Retinal pigment epithelial cell (primary cell): ENCODE measurements around the gene DAB2.

Experiments used
- DNase-seq: peaks from one replicate; pipeline ENCODE4 v3.0.0-alpha.2; 2010; ENCODE audit warnings: low read depth
- H3K4me3 ChIP-seq: 2 replicates; pipeline ENCODE4 v1.5.1; 2011; ENCODE audit warnings: mild to moderate bottlenecking, low read length, control low read depth, moderate library complexity
- TF ChIP-seq, protein P1 (sequence below): conservative IDR thresholded peaks from 2 replicates; pipeline ENCODE4 v1.5.1; 2011; ENCODE audit warnings: low read depth, low read length, control low read depth, inconsistent platforms

Gene DAB2

GRCh38 chr5:39424736-39425637, at the start of gene DAB2:
DAB2 (minus strand) TSS chr5:39424980; CDS start chr5:39394320, 30,660 bp downstream.
- DNase-seq, result peak; percentile 66
- peak within 1 kb of the TSS; percentile 71 for H3K4me3 ChIP-seq
- TF ChIP-seq, protein P1, sequence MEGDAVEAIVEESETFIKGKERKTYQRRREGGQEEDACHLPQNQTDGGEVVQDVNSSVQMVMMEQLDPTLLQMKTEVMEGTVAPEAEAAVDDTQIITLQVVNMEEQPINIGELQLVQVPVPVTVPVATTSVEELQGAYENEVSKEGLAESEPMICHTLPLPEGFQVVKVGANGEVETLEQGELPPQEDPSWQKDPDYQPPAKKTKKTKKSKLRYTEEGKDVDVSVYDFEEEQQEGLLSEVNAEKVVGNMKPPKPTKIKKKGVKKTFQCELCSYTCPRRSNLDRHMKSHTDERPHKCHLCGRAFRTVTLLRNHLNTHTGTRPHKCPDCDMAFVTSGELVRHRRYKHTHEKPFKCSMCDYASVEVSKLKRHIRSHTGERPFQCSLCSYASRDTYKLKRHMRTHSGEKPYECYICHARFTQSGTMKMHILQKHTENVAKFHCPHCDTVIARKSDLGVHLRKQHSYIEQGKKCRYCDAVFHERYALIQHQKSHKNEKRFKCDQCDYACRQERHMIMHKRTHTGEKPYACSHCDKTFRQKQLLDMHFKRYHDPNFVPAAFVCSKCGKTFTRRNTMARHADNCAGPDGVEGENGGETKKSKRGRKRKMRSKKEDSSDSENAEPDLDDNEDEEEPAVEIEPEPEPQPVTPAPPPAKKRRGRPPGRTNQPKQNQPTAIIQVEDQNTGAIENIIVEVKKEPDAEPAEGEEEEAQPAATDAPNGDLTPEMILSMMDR, result peak; percentile 74

DNA sequence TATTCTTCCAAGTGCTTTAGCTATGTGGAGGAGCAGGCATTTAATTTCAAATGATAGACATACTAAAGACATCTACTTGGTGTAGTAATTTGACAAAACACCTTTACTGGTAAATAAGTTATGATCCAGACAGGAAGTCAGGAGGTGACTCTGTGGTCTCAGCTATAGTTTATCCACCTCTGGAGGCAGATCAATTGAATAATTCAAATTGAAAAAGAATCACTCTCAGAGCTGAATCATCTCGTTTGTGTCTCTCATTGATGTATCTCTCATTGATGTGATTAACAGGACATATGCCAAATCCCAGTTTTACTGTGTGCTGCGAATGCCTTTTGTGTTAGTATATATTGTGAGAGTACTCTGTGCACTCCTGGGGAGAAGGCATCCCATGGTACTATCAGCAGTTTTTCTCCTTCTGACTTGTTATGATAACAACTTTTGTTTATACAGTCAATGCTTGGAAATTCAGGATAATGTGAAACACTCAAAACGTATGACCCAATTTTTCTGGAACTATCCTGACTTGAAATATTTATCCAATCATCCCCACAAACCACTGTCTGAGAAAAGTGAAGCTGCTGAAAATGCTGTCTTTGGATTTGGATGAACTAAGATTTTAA, 48.5 kb upstream of the DAB2 start:
- no peak for DNase-seq
- TF ChIP-seq, protein P1, result no peak
- no peak overlapping the region for H3K4me3 ChIP-seq

- TF ChIP-seq, protein P1, result no peak
- DNase-seq, result no peak
- no peak overlapping the region for H3K4me3 ChIP-seq
Measured at GRCh38 chr5:39471836-39472508, 47.2 kb upstream of the DAB2 start.

DNA sequence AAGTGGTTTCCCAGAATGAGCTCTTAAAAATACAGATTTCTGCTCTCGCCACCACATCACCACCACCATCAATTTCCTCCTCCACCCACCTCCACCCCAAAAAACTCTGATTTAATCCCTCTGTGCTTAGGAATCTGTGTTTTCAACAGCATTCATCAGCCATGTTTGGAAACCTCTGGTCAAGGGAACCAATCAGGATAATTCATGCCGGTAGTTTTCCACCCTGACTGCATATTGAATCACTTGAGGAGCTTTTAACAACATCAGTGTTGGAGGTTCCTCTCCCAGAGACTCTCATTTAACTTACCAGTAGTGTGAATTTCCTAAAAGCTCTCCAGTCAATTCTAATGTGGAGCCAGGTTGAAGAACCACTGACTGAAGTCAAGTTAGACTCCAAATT, 46.0 kb upstream of the DAB2 start:
- TF ChIP-seq, protein P1, result no peak
- no peak overlapping the region for H3K4me3 ChIP-seq
- no peak for DNase-seq

GRCh38 chr5:39469777-39470415, 45.1 kb upstream of the DAB2 start:
- TF ChIP-seq, protein P1, result no peak
- no peak for DNase-seq
- H3K4me3 ChIP-seq, result no peak overlapping the region

GRCh38 chr5:39469176-39469575, 44.4 kb upstream of the DAB2 start:
- H3K4me3 ChIP-seq, result no peak overlapping the region
- TF ChIP-seq, protein P1, result no peak
- no peak for DNase-seq
